Urinary bladder (tissue), 4 donors: ENCODE results near the gene NKX2-4. TPM values are rescaled to one million over a fixed set of nuclear protein-coding genes. Genes with fewer than 3 reads are reported as not detected.

Experiments
- DNase-seq: peaks from one replicate; pipeline ENCODE4 v3.0.0-alpha.2; 2015; ENCODE audit errors: extremely low spot score
- H3K27ac ChIP-seq: one replicate; pipeline ENCODE4 v1.5.1; 2013; ENCODE audit warnings: low read depth, mild to moderate bottlenecking, moderate library complexity
- H3K36me3 ChIP-seq: one replicate; pipeline ENCODE4 v1.6.1; 2013; ENCODE audit warnings: mild to moderate bottlenecking, moderate library complexity; ENCODE audit not compliant: insufficient read depth
- H3K4me1 ChIP-seq: one replicate; pipeline ENCODE4 v1.6.1; 2013; ENCODE audit warnings: mild to moderate bottlenecking, moderate library complexity; ENCODE audit not compliant: insufficient read depth
- H3K4me3 ChIP-seq: one replicate; pipeline ENCODE4 v1.5.1; 2013; ENCODE audit warnings: low read depth, low read length
- WGBS: extraction: QIAGEN DNeasy Blood & Tissue Kit; methylation state at CpG from one replicate; pipeline ENCODE4 v1.1.7; 2013; 5-methylcytosine and 5-hydroxymethylcytosine counted together
- polyA plus RNA-seq: library from polyadenylated mRNA; stranded (reverse); fragments of 200-250 nt; gene quantifications from one replicate; pipeline ENCODE4 v1.2.3, GENCODE V29; 2013
- small RNA-seq: library from RNA; depleted of rRNA; stranded (forward); fragments of <200 nt; gene quantifications from one replicate; pipeline ENCODE3, GENCODE V24; 2014
- total RNA-seq: library from RNA; depleted of rRNA; stranded (reverse); fragments of >200 nt; gene quantifications from one replicate; pipeline ENCODE4 v1.2.3, GENCODE V29; 2014
- donor health status: healthy with polysubstance abuse.
- donor health status: healthy.

Gene NKX2-4
- total and polyA plus RNA-seq, 2 donors, result not detected

DNA sequence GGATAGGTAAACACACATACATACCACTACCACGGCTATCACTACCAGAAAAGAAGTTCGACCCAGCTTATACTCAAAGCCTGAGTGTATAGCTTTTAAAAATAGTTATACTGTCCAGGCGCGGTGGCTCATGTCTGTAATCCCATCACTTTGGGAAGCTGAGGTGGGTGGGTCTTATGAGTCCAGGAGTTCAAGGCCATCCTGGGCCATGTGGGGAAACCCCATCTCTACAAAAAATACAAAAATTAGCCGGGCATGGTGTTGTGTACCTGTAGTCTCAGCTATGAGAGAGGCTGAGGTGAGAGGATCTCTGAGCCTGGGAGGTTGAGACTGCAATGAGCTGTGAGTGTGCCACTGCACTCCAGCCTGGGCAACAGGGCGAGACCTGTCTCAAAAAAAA, 32.9 kb downstream of the NKX2-4 start:
- Histone ChIP-seq H3K4me3 (no peak overlapping the region), H3K4me1 (no peaks in the 10 kb centered on the region), H3K27ac (no peak overlapping the region), H3K36me3 (peaks cover 2% of the 10 kb centered on the region)
- 93% methylated on average over 6 of the region's 6 CpGs for WGBS
- DNase-seq, result no peak

DNA sequence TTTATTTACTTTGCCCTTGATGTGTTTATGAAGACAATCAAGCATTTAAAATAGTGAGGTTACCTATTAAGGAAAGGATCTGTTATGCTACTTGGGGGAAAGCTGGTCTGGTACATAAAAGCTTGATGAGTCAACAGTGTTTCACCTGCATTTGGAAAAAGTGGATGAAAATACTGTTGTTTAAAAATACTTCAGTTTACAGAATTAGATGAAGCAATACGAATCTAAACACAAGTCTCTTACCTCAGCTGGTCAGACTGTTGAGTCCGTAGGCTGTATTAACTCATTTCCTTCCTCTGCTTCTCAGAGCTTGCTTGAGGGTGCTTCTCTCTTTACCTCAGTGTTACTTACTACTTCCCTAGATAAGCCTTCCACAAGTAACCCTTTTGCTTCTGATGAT, 36.1 kb downstream of the NKX2-4 start:
- Histone ChIP-seq H3K36me3 (peaks cover 2% of the 10 kb centered on the region), H3K27ac (no peak overlapping the region), H3K4me3 (no peak overlapping the region), H3K4me1 (no peaks in the 10 kb centered on the region)
- DNase-seq, result no peak
- 51% methylated on average over 2 of the region's 2 CpGs for WGBS

DNA sequence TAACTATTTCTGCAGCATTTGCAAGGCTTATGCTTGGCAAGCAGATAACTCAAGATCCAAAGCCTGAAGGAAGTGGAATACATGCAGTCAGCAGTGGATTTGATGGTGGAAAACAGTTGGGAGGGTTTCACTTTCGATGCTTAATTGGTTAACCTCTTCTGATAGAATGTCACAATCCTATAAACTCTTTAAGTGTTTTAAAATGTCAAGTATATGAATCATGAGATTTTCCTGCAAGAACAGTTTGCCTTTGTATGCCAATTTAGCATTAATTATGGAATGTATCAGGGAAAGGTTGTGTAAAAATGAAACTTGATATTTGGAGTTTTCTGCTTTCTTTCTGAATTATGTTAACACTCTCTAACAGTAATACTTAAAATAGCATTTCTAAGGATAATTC, 36.6 kb downstream of the NKX2-4 start:
- 90% methylated on average over 1 of the region's 1 CpG for WGBS
- no peak overlapping the region for H3K4me3 ChIP-seq
- no peak for DNase-seq
- H3K27ac ChIP-seq, result no peak overlapping the region
- H3K4me1 ChIP-seq, result no peaks in the 10 kb centered on the region
- H3K36me3 ChIP-seq, result peaks cover 2% of the 10 kb centered on the region

DNA sequence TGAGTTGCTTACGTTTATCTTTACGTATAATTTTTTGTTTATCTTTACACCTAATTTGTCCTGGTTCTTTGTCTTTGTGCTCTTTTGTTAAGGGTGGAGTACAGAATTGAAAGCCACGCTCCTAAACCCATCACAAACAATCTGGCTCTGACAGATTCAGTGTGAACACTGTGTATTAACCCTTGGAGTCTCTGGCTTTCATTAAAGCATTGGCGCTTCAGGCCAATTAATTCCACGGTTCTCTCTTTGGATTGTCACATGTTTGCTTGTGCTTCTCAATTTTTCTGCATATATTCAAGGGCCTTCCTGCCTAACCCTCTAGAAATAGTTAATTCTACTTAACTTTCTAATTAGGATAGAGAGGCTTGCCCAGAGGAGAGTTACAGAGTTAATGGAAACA, 38.6 kb downstream of the NKX2-4 start:
- H3K36me3 ChIP-seq, result no peaks in the 10 kb centered on the region
- H3K4me3 ChIP-seq, result no peak overlapping the region
- H3K27ac ChIP-seq, result no peak overlapping the region
- WGBS, result 92% methylated on average over 5 of the region's 5 CpGs
- no peaks in the 10 kb centered on the region for H3K4me1 ChIP-seq
- no peak for DNase-seq

DNA sequence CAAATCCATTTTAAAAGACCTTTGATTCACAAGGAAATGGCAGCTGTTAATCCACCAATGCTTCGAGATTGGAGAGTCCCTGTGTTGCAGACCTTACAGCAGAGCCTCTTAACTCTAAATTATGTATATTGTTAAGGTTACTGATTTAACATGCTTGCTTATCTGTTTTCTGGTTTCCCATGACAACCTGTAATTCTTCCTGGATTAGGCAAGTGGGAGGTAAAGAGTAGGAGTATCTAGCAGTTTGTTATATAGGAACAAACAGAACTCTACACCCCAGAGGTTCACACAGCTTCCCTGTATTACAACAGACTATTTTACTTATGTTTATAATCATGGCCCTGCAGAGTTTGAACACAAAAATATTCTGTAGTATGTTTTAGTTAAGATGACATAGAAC, 39.5 kb downstream of the NKX2-4 start:
- Histone ChIP-seq H3K27ac (no peak overlapping the region), H3K4me1 (no peaks in the 10 kb centered on the region), H3K36me3 (no peaks in the 10 kb centered on the region), H3K4me3 (no peak overlapping the region)
- no peak for DNase-seq
- WGBS, result 66% methylated on average over 1 of the region's 1 CpG

DNA sequence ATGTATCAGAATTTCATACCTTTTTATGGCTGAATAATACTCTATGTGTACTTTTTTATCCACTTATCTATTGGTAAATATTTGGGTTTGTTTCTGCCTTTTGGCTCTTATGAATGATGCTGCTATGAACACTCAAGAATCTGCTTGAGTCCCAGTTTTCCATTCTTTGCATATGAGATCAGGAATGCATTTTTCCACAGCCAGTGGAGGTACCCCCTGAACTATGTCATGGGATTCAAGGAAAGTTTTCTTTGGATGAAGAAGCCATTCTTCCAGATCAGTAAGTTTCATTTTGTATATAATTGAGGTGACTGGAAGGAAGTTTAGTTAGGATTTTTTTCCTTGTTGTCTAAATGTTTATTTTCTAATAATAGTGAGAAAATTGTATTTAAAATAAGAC, 40.9 kb downstream of the NKX2-4 start:
- DNase-seq, result no peak
- Histone ChIP-seq H3K36me3 (no peaks in the 10 kb centered on the region), H3K4me1 (no peaks in the 10 kb centered on the region), H3K27ac (no peak overlapping the region), H3K4me3 (no peak overlapping the region)

DNA sequence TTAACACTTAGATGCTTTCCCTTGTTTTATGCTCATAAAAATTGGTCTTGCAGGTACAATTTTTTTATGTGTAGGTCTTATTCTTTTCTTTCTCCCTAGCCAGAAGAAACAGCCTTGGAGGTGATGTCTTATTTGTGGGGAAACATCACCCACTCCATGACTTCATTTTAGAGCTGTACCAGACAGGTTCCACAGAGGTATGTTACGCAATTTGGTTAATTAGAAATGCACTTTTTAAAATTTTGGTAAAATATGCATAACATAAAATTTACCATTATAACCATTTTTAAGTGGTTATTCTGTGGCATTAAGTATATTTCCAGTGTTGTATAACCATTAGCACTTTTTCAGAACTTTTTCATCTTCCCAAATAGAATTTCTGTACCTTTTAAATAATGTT, 41.3 kb downstream of the NKX2-4 start:
- Histone ChIP-seq H3K4me1 (no peaks in the 10 kb centered on the region), H3K4me3 (no peak overlapping the region), H3K27ac (no peak overlapping the region), H3K36me3 (no peaks in the 10 kb centered on the region)
- WGBS, result 55% methylated on average over 1 of the region's 1 CpG
- DNase-seq, result no peak

DNA sequence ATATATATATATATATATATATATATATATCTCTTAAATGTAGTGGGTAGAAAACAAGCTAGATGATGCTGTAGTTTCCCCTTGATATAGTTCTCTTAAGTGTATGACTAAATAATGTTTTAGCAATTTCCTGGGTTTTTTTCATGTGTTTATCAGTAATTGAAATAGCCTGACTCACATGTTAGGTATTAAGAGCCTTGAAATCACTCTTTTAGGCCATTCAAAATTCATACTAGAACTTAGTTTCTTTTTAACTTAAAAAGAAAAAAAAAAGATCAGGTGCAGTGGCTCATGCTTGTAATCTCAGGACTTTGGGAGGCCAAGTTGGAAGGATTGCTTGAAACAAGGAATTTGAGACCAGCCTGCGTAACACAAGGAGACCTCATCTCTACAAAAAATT, 44.1 kb downstream of the NKX2-4 start:
- Histone ChIP-seq H3K27ac (no peak overlapping the region), H3K4me3 (no peak overlapping the region), H3K4me1 (no peaks in the 10 kb centered on the region), H3K36me3 (no peaks in the 10 kb centered on the region)
- WGBS, result 99% methylated on average over 1 of the region's 1 CpG
- DNase-seq, result no peak

DNA sequence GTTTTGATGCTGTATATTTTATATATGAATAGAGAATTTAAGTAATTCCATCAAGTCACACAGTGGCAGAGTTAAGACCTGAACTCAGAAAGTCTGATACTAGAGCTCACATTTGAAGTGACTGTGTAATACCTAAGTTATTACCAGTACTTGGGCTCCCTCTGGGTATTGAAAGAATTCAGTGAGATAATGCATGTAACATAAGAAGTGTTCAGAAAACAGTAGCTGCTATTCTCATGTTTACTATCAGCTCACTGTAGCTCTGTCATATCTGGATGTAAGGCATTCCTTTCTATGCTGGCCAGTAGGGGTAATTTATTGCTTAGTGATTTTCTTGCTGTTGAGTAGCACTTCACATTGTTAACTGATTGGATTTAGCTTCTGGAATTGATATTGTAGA, 44.6 kb downstream of the NKX2-4 start:
- Histone ChIP-seq H3K4me3 (no peak overlapping the region), H3K4me1 (no peaks in the 10 kb centered on the region), H3K36me3 (no peaks in the 10 kb centered on the region), H3K27ac (no peak overlapping the region)
- no peak for DNase-seq

Small RNA genes within 50 kb of the gene (small RNA-seq; reads per million reads assigned to genes)
- gene RN7SKP140, result not detected

Other genes starting within 250 kb of the NKX2-4 start
- 70.2 TPM for gene XRN2, start 94.2 kb downstream of the NKX2-4 start, total RNA-seq
- 44.2 TPM for gene XRN2, start 94.2 kb downstream of the NKX2-4 start, polyA plus RNA-seq
- gene NKX2-2, start 116.5 kb upstream of the NKX2-4 start, total RNA-seq, result not detected
- not detected for gene NKX2-2, start 116.5 kb upstream of the NKX2-4 start, polyA plus RNA-seq